A673 (cell line): ENCODE measurements around the gene LEPROT.

Experiments used
- EZH2 ChIP-seq: fragments of 200-600 bp; sonication (generic); IDR thresholded peaks from 2 replicates; pipeline ENCODE4 v1.6.1; 2017; ENCODE audit warnings: borderline replicate concordance, low read depth, mild to moderate bottlenecking, mixed read lengths, antibody characterized with exemption, low read length; ENCODE audit not compliant: poor library complexity, severe bottlenecking
- TF ChIP-seq, protein P1 (sequence below): fragments of 300-800, 200-600 bp; sonication (generic); conservative IDR thresholded peaks from 2 replicates; pipeline ENCODE4 v1.5.1; 2017; ENCODE audit warnings: low read depth, mild to moderate bottlenecking, antibody characterized with exemption, low read length, moderate library complexity, mixed read lengths

DNA sequence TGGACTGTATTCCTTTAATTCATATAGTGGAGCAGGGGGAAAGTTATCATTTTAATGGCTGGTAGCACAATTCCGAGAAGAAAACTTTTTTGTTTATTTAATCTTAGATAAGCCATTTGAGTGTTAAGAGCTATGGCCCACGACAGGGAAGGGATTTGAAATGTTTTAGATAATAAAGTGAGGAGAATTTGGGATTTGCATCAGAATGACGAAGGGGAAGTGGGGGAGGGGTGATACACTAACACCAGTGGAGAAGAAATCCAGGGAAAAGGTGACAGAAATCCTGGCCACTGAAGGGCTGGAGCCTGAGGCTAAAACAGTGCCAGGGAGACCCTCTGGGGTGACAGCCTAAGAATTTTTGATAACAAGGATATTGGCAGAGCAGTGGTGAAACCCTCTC lies 21.0 kb downstream of the LEPROT start:
- TF ChIP-seq, protein P1, sequence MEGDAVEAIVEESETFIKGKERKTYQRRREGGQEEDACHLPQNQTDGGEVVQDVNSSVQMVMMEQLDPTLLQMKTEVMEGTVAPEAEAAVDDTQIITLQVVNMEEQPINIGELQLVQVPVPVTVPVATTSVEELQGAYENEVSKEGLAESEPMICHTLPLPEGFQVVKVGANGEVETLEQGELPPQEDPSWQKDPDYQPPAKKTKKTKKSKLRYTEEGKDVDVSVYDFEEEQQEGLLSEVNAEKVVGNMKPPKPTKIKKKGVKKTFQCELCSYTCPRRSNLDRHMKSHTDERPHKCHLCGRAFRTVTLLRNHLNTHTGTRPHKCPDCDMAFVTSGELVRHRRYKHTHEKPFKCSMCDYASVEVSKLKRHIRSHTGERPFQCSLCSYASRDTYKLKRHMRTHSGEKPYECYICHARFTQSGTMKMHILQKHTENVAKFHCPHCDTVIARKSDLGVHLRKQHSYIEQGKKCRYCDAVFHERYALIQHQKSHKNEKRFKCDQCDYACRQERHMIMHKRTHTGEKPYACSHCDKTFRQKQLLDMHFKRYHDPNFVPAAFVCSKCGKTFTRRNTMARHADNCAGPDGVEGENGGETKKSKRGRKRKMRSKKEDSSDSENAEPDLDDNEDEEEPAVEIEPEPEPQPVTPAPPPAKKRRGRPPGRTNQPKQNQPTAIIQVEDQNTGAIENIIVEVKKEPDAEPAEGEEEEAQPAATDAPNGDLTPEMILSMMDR: no peak
- TF ChIP-seq EZH2: no peak
